K562 (cell line): ENCODE measurements around the gene ST3GAL5. TPM values are rescaled to one million over a fixed set of nuclear protein-coding genes. Genes with fewer than 3 reads are reported as not detected.

Source experiments
- ATAC-seq: fragments of 200-7000 bp; cut with Tn5 transposase; 3 replicates; pipeline ENCODE4 v1.9.1; 2020; ENCODE audit warnings: moderate library complexity
- BruUV-seq: library from RNA; stranded (reverse); fragments of 400-500 nt; replicated peaks from 2 replicates; lab custom pipeline; 2021; lab: Mats Ljungman, UMichigan
- CTCF ChIA-PET: fragments of 300-600 bp; formaldehyde crosslinking; extraction: SDS; loops from one replicate; lab custom pipeline; 2021; ENCODE audit warnings: low intra/inter-chr PET ratio; lab: Yijun Ruan, JAX
- POLR2A ChIA-PET: fragments of 300-600, 350-650 bp; sonication (Branson Sonifier 250); formaldehyde crosslinking; extraction: SDS; loops from one replicate; lab custom pipeline; 2021; ENCODE audit warnings: antibody characterized with exemption, inconsistent platforms; lab: Yijun Ruan, JAX
- DNase-seq, 4 experiments: peaks; one replicate each; pipeline versions ENCODE4 v3.0.0 to v3.0.0-alpha.2; 2011 to 2018; ENCODE audit warnings: low spot score in 3 of 4, mixed read lengths in 3 of 4; ENCODE audit errors: extremely low read depth in 1 of 4
- FAIRE-seq: peaks from 2 replicates; lab custom pipeline; 2011; peaks lifted over from hg19 to GRCh38; lab: Jason Lieb, UNC
- H2AFZ ChIP-seq: 2 replicates; pipeline ENCODE4 v1.6.0; 2011; ENCODE audit warnings: low read depth, low read length, control low read depth, inconsistent platforms
- H3K27ac ChIP-seq: fragments of 200-600 bp; 3 replicates; pipeline ENCODE4 v1.8.0; 2011; ENCODE audit warnings: low read depth, mild to moderate bottlenecking, control low read depth, inconsistent platforms, low read length, moderate library complexity, mixed read lengths; ENCODE audit errors: extremely low read depth
- H3K27me3 ChIP-seq, 2 experiments: fragments of 300-600 bp in 1 of 2; 2 replicates in 1 of 2; 3 replicates in 1 of 2; pipeline versions ENCODE4 v1.6.0 to v1.8.0; 2011; ENCODE audit warnings: inconsistent platforms in 2 of 2, low read length in 2 of 2, mild to moderate bottlenecking in 1 of 2, mixed read lengths in 1 of 2, moderate library complexity in 1 of 2; ENCODE audit not compliant: control insufficient read depth in 2 of 2, insufficient read depth in 2 of 2
- H3K36me3 ChIP-seq: fragments of 300-600 bp; 3 replicates; pipeline ENCODE4 v1.8.0; 2011; ENCODE audit warnings: mild to moderate bottlenecking, low read length, inconsistent platforms; ENCODE audit not compliant: control insufficient read depth, insufficient read depth
- H3K4me1 ChIP-seq, 2 experiments: fragments of 200-600 bp in 1 of 2; replicated peaks in 1 of 2; 2 replicates in 1 of 2; 3 replicates in 1 of 2; pipeline versions ENCODE4 v1.5.1 to v1.8.0; 2011; ENCODE audit warnings: inconsistent platforms in 2 of 2, low read length in 2 of 2, mild to moderate bottlenecking in 1 of 2, mixed read lengths in 1 of 2, moderate library complexity in 1 of 2; ENCODE audit not compliant: control insufficient read depth in 2 of 2, insufficient read depth in 2 of 2
- H3K4me2 ChIP-seq: 2 replicates; pipeline ENCODE4 v1.6.1; 2011; ENCODE audit warnings: low read length, control low read depth, inconsistent platforms, mixed read lengths; ENCODE audit not compliant: insufficient read depth
- H3K4me3 ChIP-seq: fragments of 200-600 bp; sonication (generic), shearing (Covaris generic); 2 replicates; pipeline ENCODE4 v1.5.1; 2016; ENCODE audit warnings: control low read depth, inconsistent platforms
- H3K79me2 ChIP-seq: fragments of 200-600 bp; 3 replicates; pipeline ENCODE4 v1.8.0; 2011; ENCODE audit warnings: low read length, inconsistent platforms; ENCODE audit not compliant: control insufficient read depth, insufficient read depth
- H3K9ac ChIP-seq, 2 experiments: 2 replicates each; pipeline versions ENCODE4 v1.6.0 to v1.6.1; 2011; ENCODE audit warnings: low read depth in 2 of 2, low read length in 2 of 2, control low read depth in 1 of 2, inconsistent platforms in 1 of 2, mild to moderate bottlenecking in 1 of 2, mixed read lengths in 1 of 2; ENCODE audit not compliant: insufficient read depth in 1 of 2
- H3K9me1 ChIP-seq: one replicate; pipeline ENCODE4 v1.6.0; 2011; ENCODE audit warnings: inconsistent platforms, mild to moderate bottlenecking, low read length, moderate library complexity; ENCODE audit not compliant: control insufficient read depth, insufficient read depth
- H3K9me3 ChIP-seq: replicated peaks from 2 replicates; pipeline ENCODE4 v1.5.1; 2011; ENCODE audit warnings: low read depth, low read length, inconsistent platforms; ENCODE audit not compliant: control insufficient read depth, insufficient read depth
- H4K20me1 ChIP-seq: replicated peaks from 2 replicates; pipeline ENCODE4 v1.6.1; 2011; ENCODE audit warnings: low read length, inconsistent platforms, mixed read lengths; ENCODE audit not compliant: control insufficient read depth, insufficient read depth
- CHCHD3 ChIP-seq: fragments of 250-450 bp; sonication (Bioruptor Pico); IDR thresholded peaks from 2 replicates; pipeline ENCODE4 v2.1.2; 2022; ENCODE audit warnings: mild to moderate bottlenecking
- FOXA3 ChIP-seq, 2 experiments: fragments of 450-650 bp in 1 of 2; sonication (generic) in 1 of 2; formaldehyde crosslinking; IDR thresholded peaks in 1 of 2; conservative IDR thresholded peaks in 1 of 2; 2 replicates each; pipeline versions ENCODE4 v1.4.0 to v1.8.0; 2020 to 2022; ENCODE audit warnings: mild to moderate bottlenecking in 2 of 2, missing genetic modification reagents in 1 of 2
- L3MBTL2 ChIP-seq: fragments of 450-650 bp; IDR thresholded peaks from 2 replicates; pipeline ENCODE4 v1.6.1; 2016; ENCODE audit warnings: mild to moderate bottlenecking, moderate library complexity
- ZNF12 ChIP-seq: sonication (generic); formaldehyde crosslinking; IDR thresholded peaks from 2 replicates; pipeline ENCODE4 v1.4.0; 2020; ENCODE audit warnings: mild to moderate bottlenecking, missing genetic modification reagents
- WGBS: fragments of 100-300 bp; shearing (Covaris generic); methylation state at CpG from one replicate; pipeline ENCODE4 v1.1.6; 2016; ENCODE audit warnings: low coverage, mixed read lengths; ENCODE audit not compliant: insufficient coverage; ENCODE audit errors: missing lambda C conversion rate; 5-methylcytosine and 5-hydroxymethylcytosine counted together
- in situ Hi-C: fragments of 300-500 bp; cut with MboI; formaldehyde crosslinking; loops from 4 replicates; pipeline ENCODE4 v1.15.0; 2018; ENCODE audit warnings: inconsistent platforms, mixed read lengths
- intact Hi-C: fragments of 100-400 bp; cut with micrococcal nuclease; formaldehyde crosslinking; loops from 2 replicates; pipeline ENCODE4 v1.14.2; 2022
- polyA plus RNA-seq, 8 experiments: library from polyadenylated mRNA; depleted of rRNA in 4 of 8; stranded (reverse) in 5 of 8; unstranded in 3 of 8; fragments of >200 nt; fragmentation: Nextera tagmentation in 2 of 8; fragmentation: Illumina TruSeq in 1 of 8; extraction: Ambion mirVana in 2 of 8; extraction: Trizol in 1 of 8; gene quantifications; 2 replicates each; pipeline versions ENCODE4 v1.2.1 to v1.2.3, GENCODE V29; 2011 to 2014; ENCODE audit warnings: inconsistent platforms in 1 of 8, missing spikeins in 1 of 8
- total RNA-seq, 7 experiments: library from RNA; depleted of rRNA in 6 of 7; stranded (reverse); fragments of >200 nt in 6 of 7; fragmentation: Illumina TruSeq in 2 of 7; extraction: Trizol in 2 of 7; gene quantifications; 2 replicates each; pipeline versions ENCODE4 v1.2.1 to v1.2.3, GENCODE V29; 2011 to 2021; ENCODE audit warnings: low replicate concordance in 1 of 7
- TF ChIP-seq, protein P1 (sequence below): fragments of 250-450 bp; sonication (Bioruptor Pico); IDR thresholded peaks from 2 replicates; pipeline ENCODE4 v1.9.0; 2021; ENCODE audit warnings: mild to moderate bottlenecking, inconsistent platforms

Gene ST3GAL5
- total and polyA plus RNA-seq, 9 of the 15 experiments (the other 6 are each of a cell fraction or from before 2014, with no cell fraction given): 1.6 to 10.0 (median 4.2) TPM

DNA sequence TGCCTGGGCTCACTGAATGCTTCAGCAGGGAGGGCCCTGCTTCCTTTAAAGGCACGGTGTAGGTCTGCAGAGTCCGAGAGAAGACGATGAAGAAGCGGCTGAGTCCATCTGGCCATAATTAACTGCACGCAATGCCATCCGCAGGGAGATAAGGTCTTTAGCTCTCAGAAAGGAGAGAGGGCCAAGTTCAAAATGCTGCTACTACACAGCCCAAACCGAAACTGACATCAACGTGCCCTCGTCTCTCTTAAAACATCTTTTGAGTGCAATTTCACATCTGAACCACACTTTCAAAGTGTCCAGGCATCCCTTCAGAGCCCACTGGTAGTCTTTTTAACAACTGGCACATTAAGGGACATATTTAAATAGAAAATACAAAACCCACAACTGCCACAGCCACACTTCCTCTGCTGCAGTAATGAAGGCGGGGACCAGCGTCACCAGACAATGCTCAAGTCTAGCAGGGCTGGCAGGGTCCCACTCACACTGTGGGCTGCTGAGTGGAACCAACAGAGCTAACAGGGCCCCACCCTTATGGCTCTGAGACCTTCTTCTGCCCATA is 35.8 kb downstream of the ST3GAL5 start:
- intact Hi-C loops: no loop called here
- WGBS: 19% methylated on average over 11 of the region's 11 CpGs
- H3K9me3 ChIP-seq: no peaks in the 10 kb centered on the region
- peak overlapping the region; percentile 34; the same call in 1 of the 2 replicates for H3K4me2 ChIP-seq
- FAIRE-seq (no peak), ATAC-seq (peak; percentile 31; the same call in 1 of the 3 replicates), DNase-seq (no peak)
- POLR2A ChIA-PET: interaction anchor here (0.9 kb wide), 1 partner anchor 9 kb away, joined by 3 read pairs; no protein-coding TSS in a partner anchor
- H3K79me2 ChIP-seq: no peaks in the 10 kb centered on the region
- CTCF ChIA-PET: no interaction called here
- no peaks in the 10 kb centered on the region for H3K36me3 ChIP-seq
- H2AFZ ChIP-seq: peak overlapping the region; percentile 53
- H3K4me1 ChIP-seq: peaks cover 0 to 5% of the 10 kb centered on the region in 2 experiments; a peak in 1 of 5 replicates
- in situ Hi-C loops: no loop called here
- BruUV-seq: no TSS peak
- no peak for TF ChIP-seq ZNF12 (CRISPR knock-in tag)
- TF ChIP-seq FOXA3 (CRISPR knock-in tag; conservative IDR thresholded peaks at IDR 0.05 in 1 of 2, IDR thresholded peaks at IDR 0.05 in 1 of 2): no peak
- no peak for TF ChIP-seq L3MBTL2
- TF ChIP-seq CHCHD3 (CRISPR knock-in tag): no peak
- TF ChIP-seq, protein P1, sequence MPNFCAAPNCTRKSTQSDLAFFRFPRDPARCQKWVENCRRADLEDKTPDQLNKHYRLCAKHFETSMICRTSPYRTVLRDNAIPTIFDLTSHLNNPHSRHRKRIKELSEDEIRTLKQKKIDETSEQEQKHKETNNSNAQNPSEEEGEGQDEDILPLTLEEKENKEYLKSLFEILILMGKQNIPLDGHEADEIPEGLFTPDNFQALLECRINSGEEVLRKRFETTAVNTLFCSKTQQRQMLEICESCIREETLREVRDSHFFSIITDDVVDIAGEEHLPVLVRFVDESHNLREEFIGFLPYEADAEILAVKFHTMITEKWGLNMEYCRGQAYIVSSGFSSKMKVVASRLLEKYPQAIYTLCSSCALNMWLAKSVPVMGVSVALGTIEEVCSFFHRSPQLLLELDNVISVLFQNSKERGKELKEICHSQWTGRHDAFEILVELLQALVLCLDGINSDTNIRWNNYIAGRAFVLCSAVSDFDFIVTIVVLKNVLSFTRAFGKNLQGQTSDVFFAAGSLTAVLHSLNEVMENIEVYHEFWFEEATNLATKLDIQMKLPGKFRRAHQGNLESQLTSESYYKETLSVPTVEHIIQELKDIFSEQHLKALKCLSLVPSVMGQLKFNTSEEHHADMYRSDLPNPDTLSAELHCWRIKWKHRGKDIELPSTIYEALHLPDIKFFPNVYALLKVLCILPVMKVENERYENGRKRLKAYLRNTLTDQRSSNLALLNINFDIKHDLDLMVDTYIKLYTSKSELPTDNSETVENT (CRISPR knock-in tag): no peak
- H4K20me1 ChIP-seq: no peaks in the 10 kb centered on the region
- no peak overlapping the region for H3K4me3 ChIP-seq
- peak overlapping the region; percentile 11 to 50; a peak in 1 of 4 replicates for H3K9ac ChIP-seq
- H3K27me3 ChIP-seq: no peaks in the 10 kb centered on the region
- H3K27ac ChIP-seq: no peak overlapping the region
- no peaks in the 10 kb centered on the region for H3K9me1 ChIP-seq
